ENCODE measurements around the gene TAPT1. TPM values are rescaled to one million over a fixed set of nuclear protein-coding genes. Genes with fewer than 3 reads are reported as not detected.
A peak's percentile ranks its signal among the peaks of the same experiment; 100 is the strongest.
"Not testable (repeated sequence)": the region's sequence is repeated elsewhere in the genome, so short reads cannot be mapped to it uniquely, and the experiment has no call there.

Gene TAPT1
- total RNA-seq, 1 experiment from 2014 or later: 17.3 TPM

DNA sequence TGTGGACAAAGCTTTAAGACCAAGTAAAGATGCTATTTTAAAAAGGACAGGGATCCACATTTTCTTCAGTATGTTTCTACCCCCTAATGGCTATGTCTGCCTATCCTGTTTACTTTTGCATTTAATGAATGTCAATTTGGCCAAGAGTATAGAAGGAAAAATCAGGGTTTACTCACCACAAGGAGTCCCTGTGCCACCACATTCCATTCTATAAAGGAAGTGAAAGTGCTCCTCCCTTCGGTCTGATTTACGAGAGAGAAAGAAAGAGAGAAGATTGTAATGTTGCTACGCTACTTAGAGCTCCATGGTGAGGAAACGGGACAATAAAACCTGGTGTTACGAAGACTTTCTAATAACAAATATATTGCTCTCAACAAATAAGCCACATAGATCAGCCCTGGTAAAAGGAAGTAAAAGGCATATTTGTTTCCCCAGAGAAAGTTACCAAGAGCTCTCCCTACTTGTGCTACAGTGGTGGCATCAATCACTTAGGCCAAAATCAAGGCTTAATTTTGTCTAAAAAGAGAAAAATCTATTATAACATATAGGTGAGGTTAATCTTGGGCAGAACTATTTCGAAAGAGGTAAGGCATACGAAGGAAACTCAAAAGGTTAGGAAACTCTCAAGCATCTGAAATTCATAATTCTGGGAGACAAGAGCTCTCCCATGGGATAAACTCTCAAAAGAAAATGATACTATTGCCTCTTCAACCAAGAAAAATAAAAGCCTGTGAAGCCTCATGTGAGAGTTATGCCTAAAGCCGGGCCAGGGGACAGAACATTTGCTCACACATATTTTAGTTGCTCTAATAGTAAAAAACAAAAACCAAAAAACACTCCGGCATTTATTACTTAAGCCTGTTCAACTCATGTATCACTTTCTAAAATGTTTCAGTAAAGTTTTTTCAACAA lies 29.5 kb downstream of the TAPT1 start:
- Histone ChIP-seq H3K9me3 (ENCODE audit: control insufficient read depth, insufficient read depth, low read depth, low read length) (no peaks in the 10 kb centered on the region), H3K36me3 (ENCODE audit: control insufficient read depth, insufficient read depth, low read length) (no peaks in the 10 kb centered on the region), H3K4me1 (ENCODE audit: control insufficient read depth, insufficient read depth, low read length) (no peaks in the 10 kb centered on the region), H3K27me3 (ENCODE audit: control insufficient read depth, insufficient read depth, low read length) (no peaks in the 10 kb centered on the region), H3K27ac (ENCODE audit: low read length) (no peak overlapping the region), H3K4me3 (ENCODE audit: low read depth in 2 of 2, low read length in 2 of 2) (no peak overlapping the region)
- ChIA-PET POLR2A (no interaction called here), CTCF (interaction anchor here (0.5 kb wide), 1 partner anchor 24 kb away, joined by 4 read pairs; no protein-coding TSS in a partner anchor)
- BruUV-seq (replicated peaks): no TSS peak
- DNase-seq (ENCODE audit: low read depth, low spot score): no peak
- ATAC-seq: 0 out of 2 replicates have a peak, but pooled peaks have one; percentile 45
- in situ Hi-C loops (cut with HindIII; ENCODE audit: low pct_unique_long_range_greater_than_20kb, low sequenced_read_pairs) (no loop called here), intact Hi-C loops (cut with micrococcal nuclease; ENCODE audit: unreplicated experiment) (no loop called here)
- no peak for TF ChIP-seq POLR2AphosphoS5 (IDR thresholded peaks at IDR 0.05; ENCODE audit: low read depth, low read length)
- TF ChIP-seq TCF7L2 (IDR thresholded peaks at IDR 0.05; ENCODE audit: low read depth, low read length): no peak
- TF ChIP-seq SIN3A (IDR thresholded peaks at IDR 0.05; ENCODE audit: borderline replicate concordance, insufficient read depth, low read depth, low read length): no peak
- TF ChIP-seq, protein P1, sequence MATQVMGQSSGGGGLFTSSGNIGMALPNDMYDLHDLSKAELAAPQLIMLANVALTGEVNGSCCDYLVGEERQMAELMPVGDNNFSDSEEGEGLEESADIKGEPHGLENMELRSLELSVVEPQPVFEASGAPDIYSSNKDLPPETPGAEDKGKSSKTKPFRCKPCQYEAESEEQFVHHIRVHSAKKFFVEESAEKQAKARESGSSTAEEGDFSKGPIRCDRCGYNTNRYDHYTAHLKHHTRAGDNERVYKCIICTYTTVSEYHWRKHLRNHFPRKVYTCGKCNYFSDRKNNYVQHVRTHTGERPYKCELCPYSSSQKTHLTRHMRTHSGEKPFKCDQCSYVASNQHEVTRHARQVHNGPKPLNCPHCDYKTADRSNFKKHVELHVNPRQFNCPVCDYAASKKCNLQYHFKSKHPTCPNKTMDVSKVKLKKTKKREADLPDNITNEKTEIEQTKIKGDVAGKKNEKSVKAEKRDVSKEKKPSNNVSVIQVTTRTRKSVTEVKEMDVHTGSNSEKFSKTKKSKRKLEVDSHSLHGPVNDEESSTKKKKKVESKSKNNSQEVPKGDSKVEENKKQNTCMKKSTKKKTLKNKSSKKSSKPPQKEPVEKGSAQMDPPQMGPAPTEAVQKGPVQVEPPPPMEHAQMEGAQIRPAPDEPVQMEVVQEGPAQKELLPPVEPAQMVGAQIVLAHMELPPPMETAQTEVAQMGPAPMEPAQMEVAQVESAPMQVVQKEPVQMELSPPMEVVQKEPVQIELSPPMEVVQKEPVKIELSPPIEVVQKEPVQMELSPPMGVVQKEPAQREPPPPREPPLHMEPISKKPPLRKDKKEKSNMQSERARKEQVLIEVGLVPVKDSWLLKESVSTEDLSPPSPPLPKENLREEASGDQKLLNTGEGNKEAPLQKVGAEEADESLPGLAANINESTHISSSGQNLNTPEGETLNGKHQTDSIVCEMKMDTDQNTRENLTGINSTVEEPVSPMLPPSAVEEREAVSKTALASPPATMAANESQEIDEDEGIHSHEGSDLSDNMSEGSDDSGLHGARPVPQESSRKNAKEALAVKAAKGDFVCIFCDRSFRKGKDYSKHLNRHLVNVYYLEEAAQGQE (IDR thresholded peaks at IDR 0.05; ENCODE audit: insufficient read depth in 1 of 2, low read depth in 2 of 2, low read length in 1 of 2): no peak
- TF ChIP-seq, protein P2, sequence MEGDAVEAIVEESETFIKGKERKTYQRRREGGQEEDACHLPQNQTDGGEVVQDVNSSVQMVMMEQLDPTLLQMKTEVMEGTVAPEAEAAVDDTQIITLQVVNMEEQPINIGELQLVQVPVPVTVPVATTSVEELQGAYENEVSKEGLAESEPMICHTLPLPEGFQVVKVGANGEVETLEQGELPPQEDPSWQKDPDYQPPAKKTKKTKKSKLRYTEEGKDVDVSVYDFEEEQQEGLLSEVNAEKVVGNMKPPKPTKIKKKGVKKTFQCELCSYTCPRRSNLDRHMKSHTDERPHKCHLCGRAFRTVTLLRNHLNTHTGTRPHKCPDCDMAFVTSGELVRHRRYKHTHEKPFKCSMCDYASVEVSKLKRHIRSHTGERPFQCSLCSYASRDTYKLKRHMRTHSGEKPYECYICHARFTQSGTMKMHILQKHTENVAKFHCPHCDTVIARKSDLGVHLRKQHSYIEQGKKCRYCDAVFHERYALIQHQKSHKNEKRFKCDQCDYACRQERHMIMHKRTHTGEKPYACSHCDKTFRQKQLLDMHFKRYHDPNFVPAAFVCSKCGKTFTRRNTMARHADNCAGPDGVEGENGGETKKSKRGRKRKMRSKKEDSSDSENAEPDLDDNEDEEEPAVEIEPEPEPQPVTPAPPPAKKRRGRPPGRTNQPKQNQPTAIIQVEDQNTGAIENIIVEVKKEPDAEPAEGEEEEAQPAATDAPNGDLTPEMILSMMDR (IDR thresholded peaks at IDR 0.05): no peak; the same call in 1 of the 2 replicates

DNA sequence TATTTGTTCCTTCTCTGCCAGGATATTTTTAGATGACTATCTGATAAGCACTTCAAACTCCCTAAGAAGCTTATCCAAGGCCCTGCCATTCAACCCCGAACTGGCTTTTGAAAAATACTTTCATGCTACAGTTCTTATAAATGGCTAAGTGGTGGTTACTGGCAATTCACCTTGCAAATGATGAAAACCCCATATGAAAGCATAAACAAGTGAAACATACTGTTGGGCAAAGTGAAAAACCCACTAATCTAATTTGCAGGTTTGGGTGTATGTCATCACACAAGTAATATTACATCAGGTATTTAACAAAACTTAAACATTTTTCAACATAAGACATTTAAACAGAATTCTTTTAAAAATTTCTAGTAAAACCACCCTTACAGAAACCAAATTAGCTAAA lies 31.1 kb downstream of the TAPT1 start:
- Histone ChIP-seq H3K4me3 (ENCODE audit: low read depth in 2 of 2, low read length in 2 of 2) (no peak overlapping the region), H3K36me3 (ENCODE audit: control insufficient read depth, insufficient read depth, low read length) (no peaks in the 10 kb centered on the region), H3K4me1 (ENCODE audit: control insufficient read depth, insufficient read depth, low read length) (no peaks in the 10 kb centered on the region), H3K27me3 (ENCODE audit: control insufficient read depth, insufficient read depth, low read length) (no peaks in the 10 kb centered on the region), H3K27ac (ENCODE audit: low read length) (no peak overlapping the region), H3K9me3 (ENCODE audit: control insufficient read depth, insufficient read depth, low read depth, low read length) (no peaks in the 10 kb centered on the region)
- no peak for DNase-seq (ENCODE audit: low read depth, low spot score)
- CTCF ChIA-PET: no interaction called here
- no peak for ATAC-seq
- TF ChIP-seq, protein P2 (IDR thresholded peaks at IDR 0.05): no peak
- TF ChIP-seq POLR2AphosphoS5 (IDR thresholded peaks at IDR 0.05; ENCODE audit: low read depth, low read length) (no peak), TCF7L2 (IDR thresholded peaks at IDR 0.05; ENCODE audit: low read depth, low read length) (no peak), SIN3A (IDR thresholded peaks at IDR 0.05; ENCODE audit: borderline replicate concordance, insufficient read depth, low read depth, low read length) (no peak)
- intact Hi-C loops (cut with micrococcal nuclease; ENCODE audit: unreplicated experiment): no loop called here
- POLR2A ChIA-PET: no interaction called here
- in situ Hi-C loops (cut with HindIII; ENCODE audit: low pct_unique_long_range_greater_than_20kb, low sequenced_read_pairs): no loop called here
- BruUV-seq (replicated peaks): no TSS peak

DNA sequence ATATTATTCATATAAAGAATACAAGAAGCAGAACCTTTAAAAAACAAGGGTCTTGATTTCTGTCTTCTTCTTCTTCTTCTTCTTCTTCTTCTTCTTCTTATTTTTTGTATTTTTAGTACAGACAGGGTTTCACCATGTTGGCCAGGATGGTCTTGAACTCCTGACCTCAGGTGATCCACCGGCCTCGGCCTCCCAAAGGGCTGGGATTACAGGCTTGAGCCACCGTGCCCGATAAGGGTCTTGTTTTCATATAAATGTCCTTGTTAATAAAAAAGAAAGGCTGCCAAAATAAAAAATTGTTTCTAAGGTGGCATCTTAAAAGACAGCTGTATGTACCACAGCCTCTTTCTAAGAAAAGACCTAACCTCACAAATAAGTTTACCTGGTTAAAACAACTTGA lies 31.5 kb downstream of the TAPT1 start:
- CTCF ChIA-PET; POLR2A ChIA-PET; H3K36me3 ChIP-seq (ENCODE audit: control insufficient read depth, insufficient read depth, low read length); intact Hi-C loops (cut with micrococcal nuclease; ENCODE audit: unreplicated experiment); H3K4me1 ChIP-seq (ENCODE audit: control insufficient read depth, insufficient read depth, low read length); H3K9me3 ChIP-seq (ENCODE audit: control insufficient read depth, insufficient read depth, low read depth, low read length); in situ Hi-C loops (cut with HindIII; ENCODE audit: low pct_unique_long_range_greater_than_20kb, low sequenced_read_pairs); H3K27ac ChIP-seq (ENCODE audit: low read length); ATAC-seq; BruUV-seq (replicated peaks); H3K4me3 ChIP-seq (ENCODE audit: low read depth in 2 of 2, low read length in 2 of 2); H3K27me3 ChIP-seq (ENCODE audit: control insufficient read depth, insufficient read depth, low read length); DNase-seq (ENCODE audit: low read depth, low spot score): not testable (repeated sequence)
